Kidney tubule cell (primary cell): ENCODE data around the gene MANEA.

Source experiments
- DNase-seq: peaks from one replicate; pipeline ENCODE4 v3.0.0-alpha.2; 2018; ENCODE audit warnings: low spot score

The MANEA gene

DNA sequence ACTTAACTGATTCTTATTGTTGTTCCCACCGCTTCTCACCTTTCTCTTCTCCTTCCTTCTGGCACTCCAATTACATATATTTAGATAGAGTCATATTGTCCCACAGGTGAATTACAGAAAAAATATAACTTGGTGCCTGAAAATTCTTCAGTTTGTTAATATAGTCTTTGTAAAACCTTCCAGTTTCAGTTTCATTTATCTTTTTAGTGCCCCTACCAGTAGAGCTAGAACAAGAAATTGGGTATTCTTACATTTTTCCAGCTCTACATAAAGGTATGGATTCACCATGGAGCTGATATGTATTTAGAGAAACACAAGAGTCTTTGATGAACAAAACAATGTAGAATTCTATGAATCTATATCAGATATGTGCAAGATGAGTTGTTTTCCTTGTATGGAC lies 10.7 kb downstream of the MANEA start:
- no peak for DNase-seq

DNA sequence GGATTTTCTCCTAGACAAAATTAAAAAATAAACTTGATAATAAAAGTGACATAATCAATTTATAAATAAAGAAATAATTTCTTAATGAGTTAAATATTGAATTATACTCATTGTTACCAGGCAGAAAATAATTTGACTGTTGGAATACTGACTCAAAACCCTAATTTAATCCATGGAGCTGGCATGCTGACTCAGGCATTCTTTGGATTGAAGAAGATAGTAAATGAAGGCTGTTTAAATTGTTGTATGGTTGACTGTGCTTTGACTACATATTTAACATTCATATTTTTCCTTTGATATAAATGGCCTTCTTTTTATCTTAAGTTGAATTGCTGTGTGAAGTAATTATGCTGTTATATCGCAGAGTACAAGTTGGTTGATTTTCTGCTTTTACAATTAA lies 11.7 kb downstream of the MANEA start:
- DNase-seq = no peak

DNA sequence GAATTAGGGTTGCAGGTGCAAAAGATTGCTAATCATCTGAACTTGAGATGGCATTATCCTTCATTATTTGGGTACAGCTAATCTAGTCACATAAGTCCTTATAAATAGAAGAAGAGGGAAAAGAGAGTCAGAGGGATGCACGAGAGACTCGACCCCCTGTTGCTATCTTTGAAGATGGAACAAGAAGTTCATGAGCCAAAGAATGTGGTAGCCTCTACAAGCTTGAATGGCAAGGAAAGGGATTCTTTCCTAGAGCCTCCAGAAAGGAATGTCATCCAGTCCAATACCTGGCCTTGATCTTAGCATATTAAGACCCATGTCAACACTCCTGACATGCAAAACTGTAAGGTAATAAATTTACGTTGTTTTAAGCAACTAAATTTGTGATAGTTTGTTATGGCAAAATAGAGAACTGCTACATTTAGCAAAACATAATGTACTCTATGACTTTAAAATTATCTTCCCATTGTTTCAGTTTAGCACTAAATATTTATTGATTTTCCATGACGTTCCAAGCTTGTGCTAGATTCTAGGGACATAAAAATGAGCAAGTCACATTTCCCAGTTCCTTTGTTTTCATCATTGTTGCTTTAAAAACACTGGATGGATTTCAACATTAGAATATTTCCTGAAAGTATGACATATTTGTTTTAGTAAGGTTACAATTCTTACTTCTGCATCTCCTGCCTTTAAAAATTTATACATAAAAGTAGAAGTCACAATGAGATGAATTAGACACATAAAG lies 12.7 kb downstream of the MANEA start:
- DNase-seq = no peak

DNA sequence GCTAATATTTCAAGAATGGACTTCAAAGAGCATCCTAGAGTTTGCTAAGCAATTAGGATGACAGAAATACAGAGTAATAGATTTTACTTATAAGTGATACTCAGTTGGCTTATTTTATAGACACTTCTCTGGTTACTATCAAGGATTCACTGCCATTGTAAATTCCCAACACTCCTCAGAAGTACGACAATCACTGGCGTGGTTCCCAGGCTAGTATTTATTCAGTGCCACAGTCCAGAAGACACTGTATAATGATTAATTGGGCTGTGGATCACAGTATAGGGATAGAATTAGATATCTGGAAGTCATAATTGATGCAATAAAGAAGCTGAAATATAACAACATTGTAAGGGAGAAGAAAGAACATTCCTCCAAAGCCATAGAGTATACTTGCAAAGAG lies 15.7 kb downstream of the MANEA start:
- peak; percentile 62 for DNase-seq

DNA sequence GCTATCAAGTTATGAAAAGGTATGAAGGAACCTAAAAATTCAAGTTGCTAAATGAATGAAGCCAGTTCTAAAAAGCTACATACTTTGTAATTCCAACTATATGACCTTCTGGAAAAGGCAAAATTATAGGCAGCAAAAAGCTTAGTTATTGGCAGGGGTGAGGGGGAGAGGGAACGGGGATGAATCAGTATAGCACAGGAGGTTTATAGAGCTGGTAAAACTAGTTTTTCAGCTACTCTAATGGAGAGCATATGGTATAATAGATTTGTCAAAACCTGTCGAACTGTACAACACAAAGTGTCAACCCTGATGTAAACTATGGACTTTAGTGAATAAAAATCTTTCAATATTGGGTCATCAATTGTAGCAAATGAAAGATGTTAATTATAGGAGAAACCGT lies 18.7 kb downstream of the MANEA start:
- DNase-seq = no peak

DNA sequence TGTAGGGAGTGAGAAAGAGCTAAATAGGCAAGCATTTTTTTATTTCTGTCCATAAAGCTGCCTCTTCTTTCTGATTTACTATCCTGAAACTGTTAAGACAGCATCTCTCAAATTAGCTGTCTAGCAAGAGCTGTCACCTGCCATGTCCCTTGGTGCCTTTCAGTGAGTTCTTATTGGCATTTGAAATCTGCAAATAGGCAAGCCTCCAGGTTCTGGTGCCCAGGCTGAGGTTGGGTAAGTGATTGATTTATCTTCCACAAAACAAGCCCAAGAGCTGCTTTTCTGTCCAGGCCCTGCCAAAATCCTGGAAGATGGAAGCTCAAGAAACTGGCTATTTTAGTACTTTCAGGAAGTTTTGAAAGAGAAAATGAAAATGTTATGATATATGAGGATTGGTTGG lies 22.4 kb downstream of the MANEA start:
- DNase-seq = no peak

DNA sequence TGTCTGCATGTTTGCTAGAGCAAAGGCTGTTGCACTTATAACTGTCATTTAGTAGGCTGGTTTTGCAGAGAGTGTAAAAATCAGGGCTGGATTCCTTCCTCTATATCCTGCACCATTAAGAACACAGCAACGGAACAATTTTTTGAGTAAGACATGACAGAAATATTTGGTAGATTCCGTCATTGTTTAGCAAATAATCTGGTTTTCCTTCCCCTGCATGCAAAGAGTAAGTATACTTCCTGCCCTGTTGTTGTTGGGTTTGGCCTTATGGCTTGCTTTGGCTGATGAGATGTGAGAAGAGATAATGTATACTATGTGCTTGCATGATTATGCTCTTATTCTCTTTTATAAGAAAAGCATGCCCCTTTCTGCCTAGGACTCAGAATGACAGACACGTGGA lies 23.8 kb downstream of the MANEA start:
- DNase-seq = no peak

DNA sequence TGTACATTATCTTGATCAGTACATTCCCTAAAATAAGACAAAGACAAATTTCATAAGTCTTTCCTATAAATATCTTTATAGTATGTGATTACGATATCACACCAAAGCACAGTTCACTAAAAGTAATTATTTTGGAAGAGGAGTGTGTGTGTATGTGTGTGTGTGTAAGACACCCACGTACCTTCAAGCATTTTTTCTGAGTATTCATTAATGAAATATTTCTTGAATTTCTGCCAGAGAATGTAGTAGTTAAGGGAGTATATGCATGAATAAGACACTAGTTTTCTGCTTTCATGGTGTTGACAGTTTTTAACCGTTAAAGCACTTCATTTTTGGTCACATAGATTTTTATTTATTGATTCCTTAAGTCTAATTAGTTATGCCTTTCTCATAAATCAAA lies 36.8 kb downstream of the MANEA start:
- peak; percentile 31 for DNase-seq

DNA sequence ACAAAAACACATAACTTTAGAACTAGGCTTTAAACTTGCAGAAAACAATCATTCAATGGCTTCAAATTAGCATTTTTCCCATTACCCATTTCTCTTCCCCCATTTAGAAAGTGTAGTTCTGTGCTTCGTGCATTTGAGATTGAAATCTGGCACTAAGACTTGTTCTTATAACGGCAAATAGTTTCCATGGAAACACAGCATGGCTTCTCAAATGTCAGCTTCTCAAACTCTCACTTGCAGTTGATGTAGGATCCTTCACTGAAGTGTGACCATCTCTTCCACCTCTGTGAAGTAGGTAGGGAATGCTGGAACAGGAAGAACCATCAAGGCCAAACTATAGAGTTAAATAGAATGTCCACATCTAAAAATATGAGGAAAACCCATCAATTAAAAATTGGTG lies 52.2 kb downstream of the MANEA start:
- DNase-seq = no peak

DNA sequence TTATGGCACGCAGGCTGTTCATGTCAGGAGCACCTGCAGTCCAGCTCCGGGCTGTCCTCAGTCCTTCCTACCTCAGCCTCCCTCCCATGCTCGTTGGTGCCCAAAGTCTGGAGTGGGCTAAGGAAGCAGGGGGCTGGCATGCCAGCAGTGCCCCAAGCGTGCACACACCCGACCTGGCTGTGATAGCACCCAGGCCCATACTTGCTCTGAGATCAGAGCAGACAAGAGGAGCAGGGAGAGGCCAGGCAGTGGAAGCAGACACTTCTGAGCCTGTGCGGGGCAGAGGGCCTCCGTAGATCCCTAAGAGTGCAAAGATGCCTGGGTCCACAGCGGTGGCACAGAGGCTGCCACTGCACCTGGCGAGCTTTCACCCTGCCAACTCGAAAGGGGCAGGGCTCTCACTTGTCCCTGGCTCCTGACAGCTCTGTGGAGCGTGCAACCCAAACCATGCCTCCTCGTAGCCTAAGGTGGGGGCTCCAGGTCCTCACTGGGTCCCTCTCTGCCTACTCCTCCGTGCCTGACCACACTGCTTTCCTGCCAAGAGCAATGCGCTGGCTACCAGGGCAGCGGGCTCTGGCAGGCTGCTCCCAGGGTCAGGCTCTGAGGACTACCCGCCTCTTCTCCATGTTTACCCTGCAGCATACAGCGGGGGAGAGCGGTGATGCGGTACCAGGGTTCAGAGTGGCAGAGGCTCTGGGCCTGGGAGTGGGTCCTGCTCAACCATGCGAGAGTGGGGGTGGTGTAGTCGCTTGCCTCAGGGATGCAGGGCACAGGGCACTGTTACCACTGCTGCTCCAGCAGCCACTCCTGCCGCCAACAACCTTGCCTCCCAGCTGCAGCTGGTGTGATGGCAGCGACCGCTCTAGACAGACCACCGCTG lies 59.5 kb downstream of the MANEA start:
- DNase-seq = peak; percentile 34

DNA sequence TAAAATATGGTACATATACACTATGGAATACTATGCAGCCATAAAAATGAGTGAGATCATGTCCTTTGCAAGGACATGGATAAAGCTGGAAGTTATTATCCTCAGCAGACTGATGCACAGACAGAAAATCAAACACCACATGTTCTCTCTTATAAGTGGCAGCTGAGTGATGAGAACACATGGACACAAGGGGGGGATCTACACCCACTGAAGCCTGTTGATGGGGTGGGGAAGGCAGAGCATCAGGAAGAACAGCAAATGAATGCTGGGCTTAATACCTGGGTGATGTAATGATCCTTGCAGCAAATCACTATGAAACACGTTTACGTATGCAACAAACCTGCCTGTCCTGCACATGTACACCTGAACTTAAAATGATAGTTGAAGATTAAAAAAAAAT lies 71.3 kb downstream of the MANEA start:
- DNase-seq = no peak

DNA sequence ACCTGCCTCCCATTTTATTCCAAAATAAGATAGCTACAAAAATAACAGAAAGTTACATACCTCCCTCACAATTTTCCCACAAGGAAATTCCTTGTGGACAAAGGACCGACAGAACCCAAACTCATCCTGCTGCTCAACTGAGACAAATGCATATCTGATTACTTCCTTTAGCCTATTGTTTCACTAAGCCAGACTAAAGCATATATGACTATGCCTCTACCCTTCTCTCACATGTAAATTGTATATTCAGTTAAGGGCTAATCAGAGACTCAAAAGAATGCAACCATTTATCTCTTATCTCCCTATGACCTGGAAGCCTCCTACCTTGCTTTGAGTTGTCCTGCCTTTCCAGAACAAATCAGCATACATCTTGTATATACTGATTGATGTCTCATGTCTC lies 72.1 kb downstream of the MANEA start:
- no peak for DNase-seq

DNA sequence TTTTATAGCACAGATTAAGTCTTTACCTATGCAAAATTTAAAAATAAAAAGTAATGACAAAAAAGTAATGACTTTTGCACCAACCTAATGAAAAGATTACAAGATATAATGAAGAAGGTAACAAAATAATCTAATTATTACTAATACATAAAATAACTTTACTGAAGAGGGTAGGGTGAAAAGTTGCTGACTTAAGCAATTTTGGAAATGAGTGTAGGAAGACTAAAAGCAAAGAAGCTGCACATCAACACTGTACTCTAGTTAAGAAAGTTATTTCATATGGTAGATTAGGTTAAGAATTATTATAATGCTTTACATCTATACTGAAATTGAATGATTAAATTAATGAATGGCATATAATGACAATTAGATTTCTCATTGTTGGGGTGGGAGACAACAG lies 76.8 kb downstream of the MANEA start:
- DNase-seq = no peak

DNA sequence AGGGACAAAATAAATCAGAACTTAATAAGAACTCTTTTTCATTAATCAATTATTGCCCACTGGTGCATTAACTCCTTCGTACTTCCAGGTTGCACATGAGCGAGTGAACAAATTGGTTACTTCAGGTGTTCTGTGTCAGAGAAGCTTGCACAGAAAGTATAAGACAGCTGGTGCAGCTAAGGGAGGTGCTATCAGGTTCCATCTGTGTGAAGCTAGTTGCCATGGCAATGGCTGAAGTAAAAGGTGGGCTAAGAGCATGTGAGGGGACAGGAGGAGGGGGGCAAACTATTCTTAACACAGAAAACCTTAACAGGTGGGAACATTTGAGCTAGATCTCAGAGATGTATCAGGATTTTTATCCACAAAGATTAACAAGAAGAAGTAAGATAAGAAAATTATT lies 81.6 kb downstream of the MANEA start:
- DNase-seq = no peak
